WTC11 (cell line): Measurements from ENCODE around the gene IFIH1. TPM values are rescaled to one million over a fixed set of nuclear protein-coding genes. Genes with fewer than 3 reads are reported as not detected.

Experiments
- ATAC-seq: fragments of 200-7000 bp; cut with Tn5 transposase; 2 replicates; pipeline ENCODE4 v1.10.0; 2021; ENCODE audit warnings: mild to moderate bottlenecking, moderate library complexity
- CTCF ChIA-PET: fragments of 300-600 bp; sonication (Branson Sonifier 250); formaldehyde crosslinking; loops from one replicate; lab custom pipeline; 2021; ENCODE audit warnings: antibody characterized with exemption; lab: Charles Lee
- POLR2A ChIA-PET: fragments of 350-600 bp; sonication (Branson Sonifier 250); formaldehyde crosslinking; loops from one replicate; lab custom pipeline; 2021; ENCODE audit warnings: antibody characterized with exemption; lab: Charles Lee
- DNase-seq: peaks from one replicate; pipeline ENCODE4 v3.0.0; 2021; ENCODE audit warnings: low spot score
- H3K27ac Mint-ChIP-seq: 2 replicates; pipeline ENCODE4 v1.8.0; 2021; ENCODE audit warnings: mixed read lengths
- H3K27me3 Mint-ChIP-seq: 2 replicates; pipeline ENCODE4 v1.8.0; 2021; ENCODE audit warnings: low read depth, mild to moderate bottlenecking, moderate library complexity, mixed read lengths
- H3K36me3 Mint-ChIP-seq: 2 replicates; pipeline ENCODE4 v1.8.0; 2021; ENCODE audit warnings: mixed read lengths
- H3K4me1 Mint-ChIP-seq: 2 replicates; pipeline ENCODE4 v1.8.0; 2022; ENCODE audit warnings: mixed read lengths
- H3K4me3 Mint-ChIP-seq: 2 replicates; pipeline ENCODE4 v1.8.0; 2021; ENCODE audit warnings: mild to moderate bottlenecking, moderate library complexity, mixed read lengths
- H3K9me3 Mint-ChIP-seq: 2 replicates; pipeline ENCODE4 v1.8.0; 2021; ENCODE audit warnings: mixed read lengths
- AFF4 ChIP-seq: sonication (generic); formaldehyde crosslinking; IDR thresholded peaks from 2 replicates; pipeline ENCODE4 v1.8.1; 2023; ENCODE audit warnings: mild to moderate bottlenecking, missing genetic modification reagents, borderline replicate concordance
- ATF3 ChIP-seq: sonication (generic); formaldehyde crosslinking; conservative IDR thresholded peaks from 2 replicates; pipeline ENCODE4 v1.8.1; 2022; ENCODE audit warnings: mild to moderate bottlenecking, missing genetic modification reagents
- ATF6 ChIP-seq: sonication (generic); formaldehyde crosslinking; IDR thresholded peaks from 2 replicates; pipeline ENCODE4 v1.8.1; 2023; ENCODE audit warnings: mild to moderate bottlenecking, missing genetic modification reagents
- CTCF ChIP-seq: fragments of 200-600 bp; IDR thresholded peaks from 2 replicates; pipeline ENCODE4 v1.8.0; 2022; ENCODE audit warnings: antibody characterized with exemption
- ERG ChIP-seq: fragments of 250-450 bp; sonication (Bioruptor Pico); IDR thresholded peaks from 2 replicates; pipeline ENCODE4 v1.8.0; 2021; ENCODE audit warnings: mild to moderate bottlenecking
- FOXJ3 ChIP-seq: sonication (generic); formaldehyde crosslinking; IDR thresholded peaks from 2 replicates; pipeline ENCODE4 v1.9.0; 2021; ENCODE audit warnings: missing genetic modification reagents, mild to moderate bottlenecking, borderline replicate concordance
- IRF2 ChIP-seq: sonication (generic); formaldehyde crosslinking; IDR thresholded peaks from 2 replicates; pipeline ENCODE4 v1.8.0; 2022; ENCODE audit warnings: low read depth, missing genetic modification reagents, borderline replicate concordance
- PREB ChIP-seq: sonication (generic); formaldehyde crosslinking; IDR thresholded peaks from 2 replicates; pipeline ENCODE4 v1.8.1; 2022; ENCODE audit warnings: mild to moderate bottlenecking, missing genetic modification reagents, moderate library complexity, borderline replicate concordance
- SMAD4 ChIP-seq: sonication (generic); formaldehyde crosslinking; IDR thresholded peaks from 2 replicates; pipeline ENCODE4 v1.8.0; 2022; ENCODE audit warnings: mild to moderate bottlenecking, missing genetic modification reagents
- SOX15 ChIP-seq: fragments of 250-450 bp; sonication (Bioruptor Pico); IDR thresholded peaks from 2 replicates; pipeline ENCODE4 v1.9.0; 2021; ENCODE audit warnings: mild to moderate bottlenecking
- TEAD1 ChIP-seq: sonication (generic); formaldehyde crosslinking; IDR thresholded peaks from 2 replicates; pipeline ENCODE4 v1.8.0; 2022; ENCODE audit warnings: mild to moderate bottlenecking, missing genetic modification reagents
- ZNF416 ChIP-seq: fragments of 250-450 bp; sonication (Bioruptor Pico); IDR thresholded peaks from 2 replicates; pipeline ENCODE4 v1.9.0; 2021; ENCODE audit warnings: mild to moderate bottlenecking, inconsistent platforms
- ZNF671 ChIP-seq: fragments of 250-450 bp; sonication (Bioruptor Pico); IDR thresholded peaks from 2 replicates; pipeline ENCODE4 v1.8.0; 2021; ENCODE audit warnings: mild to moderate bottlenecking
- total RNA-seq: library from RNA; stranded (reverse); gene quantifications from 3 replicates; pipeline ENCODE4 v1.2.3, GENCODE V29; 2021

IFIH1 gene
- total RNA-seq, 1 experiment from 2014 or later, result 1.3 TPM

- Mint-ChIP-seq H3K4me1 (peaks cover 9% of the 10 kb centered on the region), H3K4me3 (no peak overlapping the region), H3K27me3 (no peaks in the 10 kb centered on the region), H3K27ac (no peak overlapping the region), H3K9me3 (peaks cover 11% of the 10 kb centered on the region), H3K36me3 (no peaks in the 10 kb centered on the region)
- CTCF ChIA-PET, result no interaction called here
- no peak for TF ChIP-seq ERG (CRISPR knock-in tag)
- no peak for TF ChIP-seq TEAD1
- TF ChIP-seq ATF3 (CRISPR knock-in tag), result no peak
- TF ChIP-seq SMAD4 (CRISPR knock-in tag), result no peak
- POLR2A ChIA-PET, result no interaction called here
- ATAC-seq, result no peak
- no peak for DNase-seq
Measured at GRCh38 chr2:162305901-162306300, 12.6 kb downstream of the IFIH1 start.

- no peaks in the 10 kb centered on the region for H3K27me3 Mint-ChIP-seq
- peaks cover 4% of the 10 kb centered on the region for H3K4me1 Mint-ChIP-seq
- H3K36me3 Mint-ChIP-seq, result no peaks in the 10 kb centered on the region
- CTCF ChIA-PET, result interaction anchor here (0.6 to 1.4 kb wide), 15 partner anchors 16 to 493 kb away, joined by 3 to 6 read pairs (median 3); partner anchors contain the start of genes GCG and IFIH1
- ATAC-seq (no peak), DNase-seq (no peak)
- H3K4me3 Mint-ChIP-seq, result no peak overlapping the region
- H3K9me3 Mint-ChIP-seq, result no peaks in the 10 kb centered on the region
- TF ChIP-seq SOX15 (CRISPR knock-in tag) (no peak), ZNF416 (no peak), FOXJ3 (CRISPR knock-in tag) (no peak), ATF6 (CRISPR knock-in tag) (no peak), CTCF (no peak), ZNF671 (CRISPR knock-in tag) (no peak), IRF2 (CRISPR knock-in tag) (no peak), PREB (CRISPR knock-in tag) (no peak)
- TF ChIP-seq, all 79 proteins: peak for 0
- POLR2A ChIA-PET, result no interaction called here
- no peak overlapping the region for H3K27ac Mint-ChIP-seq
Measured at GRCh38 chr2:162301877-162302276, 16.6 kb downstream of the IFIH1 start.

- peak; percentile 34; the same call in 1 of the 2 replicates for ATAC-seq
- peak; percentile 20 for DNase-seq
- CTCF ChIA-PET, result interaction anchor here (0.6 to 1.4 kb wide), 16 partner anchors 16 to 494 kb away, joined by 3 to 6 read pairs (median 3); partner anchors contain the start of genes GCG and IFIH1
- no peak overlapping the region for H3K27ac Mint-ChIP-seq
- H3K36me3 Mint-ChIP-seq, result no peaks in the 10 kb centered on the region
- POLR2A ChIA-PET, result no interaction called here
- no peak overlapping the region for H3K4me3 Mint-ChIP-seq
- no peaks in the 10 kb centered on the region for H3K4me1 Mint-ChIP-seq
- TF ChIP-seq AFF4 (CRISPR knock-in tag) (no peak), CTCF (peak; percentile 64; the same call in 1 of the 2 replicates)
- H3K27me3 Mint-ChIP-seq, result no peaks in the 10 kb centered on the region
- no peaks in the 10 kb centered on the region for H3K9me3 Mint-ChIP-seq
Measured at GRCh38 chr2:162301151-162301804, 17.2 kb downstream of the IFIH1 start.
